Hematopoietic multipotent progenitor cell treated with erythropoietin and hydrocortisone succinate and interleukin-3 and kit ligand, for 8 days (in vitro differentiated cells): Measurements from ENCODE around the gene UGT1A1.

Experiments used
- DNase-seq: peaks from one replicate; pipeline ENCODE4 v3.0.0-alpha.2; 2015

UGT1A1 gene

DNA sequence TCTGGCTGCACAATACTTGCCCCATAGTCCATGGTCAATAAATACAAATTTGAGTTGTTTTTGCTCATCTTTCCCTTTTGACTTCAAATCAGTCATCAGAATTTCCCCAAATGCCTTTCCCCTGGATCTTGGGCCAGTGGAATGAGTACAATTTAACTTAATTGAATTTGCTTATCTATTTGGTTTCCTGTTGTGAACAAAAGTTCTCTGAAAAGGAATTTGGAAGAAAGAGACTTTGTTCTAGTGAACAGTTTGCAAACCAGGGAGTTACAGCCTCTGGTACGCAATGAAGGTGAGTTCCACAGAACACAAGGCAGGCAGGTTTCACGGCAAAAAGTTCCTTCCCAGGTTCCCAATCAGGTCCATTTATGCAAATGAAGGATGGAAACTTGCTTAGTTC is 1.2 kb upstream of the UGT1A1 start:
- no peak for DNase-seq

DNA sequence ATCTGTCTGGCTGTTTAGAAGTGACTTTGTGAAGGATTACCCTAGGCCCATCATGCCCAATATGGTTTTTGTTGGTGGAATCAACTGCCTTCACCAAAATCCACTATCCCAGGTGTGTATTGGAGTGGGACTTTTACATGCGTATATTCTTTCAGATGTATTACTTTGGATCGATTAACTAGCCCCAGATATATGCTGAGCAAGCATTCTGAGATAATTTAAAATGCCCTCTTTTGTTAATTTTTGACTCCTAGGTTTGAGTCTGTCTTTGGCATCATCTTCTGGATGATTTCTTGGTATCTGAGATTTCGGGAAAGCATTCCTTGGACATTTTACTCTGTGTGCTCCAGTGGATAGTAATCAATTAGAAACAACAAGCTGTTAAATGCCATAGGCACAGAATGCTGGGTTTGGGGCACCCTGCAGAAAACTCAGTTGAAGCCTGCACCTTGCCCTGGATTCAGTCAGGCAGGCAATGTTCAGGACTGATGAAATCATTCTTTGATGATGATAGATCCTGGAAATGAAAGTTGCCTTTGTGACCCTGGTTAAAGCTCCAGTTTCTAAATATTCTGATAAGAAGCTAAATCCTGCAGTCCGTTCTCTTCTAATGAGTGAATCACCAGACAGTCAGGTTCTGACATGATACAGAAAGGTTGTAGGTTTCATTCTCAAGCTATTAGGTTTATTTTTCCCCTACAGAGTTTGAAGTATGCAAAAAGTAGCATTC is 1.1 kb downstream of the UGT1A1 start:
- DNase-seq = no peak

DNA sequence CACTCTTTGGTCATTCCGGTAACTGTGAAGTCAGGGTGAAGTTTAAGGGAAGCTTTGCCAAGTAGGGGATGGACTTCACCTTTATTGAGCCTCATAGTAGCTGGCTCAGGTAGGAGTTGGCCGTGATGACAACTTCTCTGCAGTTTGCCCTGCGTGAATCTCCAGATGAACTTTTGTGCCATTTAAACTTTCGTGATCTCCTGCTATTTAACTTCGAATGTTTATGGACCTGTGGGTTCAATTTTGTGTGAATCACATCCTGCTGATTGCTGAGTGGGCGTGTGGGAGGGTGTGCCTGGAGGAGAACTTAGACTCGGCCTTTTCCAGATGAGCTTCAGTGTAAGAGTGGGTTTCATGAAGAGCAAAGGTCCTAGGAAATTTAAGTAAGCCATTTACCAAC is 4.2 kb downstream of the UGT1A1 start:
- no peak for DNase-seq

DNA sequence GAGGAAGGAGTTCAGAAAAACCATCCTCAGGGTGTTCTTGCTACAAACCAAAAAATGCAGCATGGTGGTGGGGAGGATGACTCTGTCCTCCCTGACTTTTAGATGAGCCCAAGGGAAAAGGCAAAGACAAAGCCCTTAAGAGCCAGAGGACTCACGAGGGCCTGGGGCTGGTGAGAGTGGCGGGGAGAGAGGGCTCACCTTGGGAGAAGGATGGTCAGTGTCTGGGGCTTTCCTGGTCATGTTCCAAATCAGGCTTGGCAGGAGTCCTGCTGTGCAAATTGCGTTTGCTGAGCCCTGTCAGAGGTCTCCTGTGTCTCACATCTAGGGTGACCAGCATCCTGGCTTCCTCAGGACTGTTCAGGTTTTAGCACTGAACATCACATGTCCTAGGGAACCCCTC is 4.7 kb downstream of the UGT1A1 start:
- no peak for DNase-seq

DNA sequence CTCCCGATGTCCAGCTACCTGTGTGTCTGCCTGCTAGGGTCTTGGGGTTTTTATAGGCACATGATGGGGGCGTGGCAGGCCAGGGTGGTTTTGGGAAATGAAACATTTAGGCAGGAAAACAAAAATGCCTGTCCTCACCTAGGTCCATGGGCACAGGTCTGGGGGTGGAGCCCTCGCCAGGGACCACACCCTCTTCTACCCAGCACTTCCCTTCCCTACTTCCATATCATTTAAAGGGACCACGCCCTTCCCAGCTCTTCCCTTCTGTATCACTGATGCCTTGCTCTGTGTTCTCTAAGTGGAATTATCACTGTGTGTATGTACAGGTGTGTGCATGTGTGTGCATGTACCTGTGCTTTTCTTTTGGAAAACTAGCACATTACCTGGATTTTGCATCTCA is 6.3 kb downstream of the UGT1A1 start:
- no peak for DNase-seq

DNA sequence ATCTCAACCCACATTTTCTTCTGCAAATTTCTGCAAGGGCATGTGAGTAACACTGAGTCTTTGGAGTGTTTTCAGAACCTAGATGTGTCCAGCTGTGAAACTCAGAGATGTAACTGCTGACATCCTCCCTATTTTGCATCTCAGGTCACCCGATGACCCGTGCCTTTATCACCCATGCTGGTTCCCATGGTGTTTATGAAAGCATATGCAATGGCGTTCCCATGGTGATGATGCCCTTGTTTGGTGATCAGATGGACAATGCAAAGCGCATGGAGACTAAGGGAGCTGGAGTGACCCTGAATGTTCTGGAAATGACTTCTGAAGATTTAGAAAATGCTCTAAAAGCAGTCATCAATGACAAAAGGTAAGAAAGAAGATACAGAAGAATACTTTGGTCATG is 8.0 kb downstream of the UGT1A1 start:
- no peak for DNase-seq

DNA sequence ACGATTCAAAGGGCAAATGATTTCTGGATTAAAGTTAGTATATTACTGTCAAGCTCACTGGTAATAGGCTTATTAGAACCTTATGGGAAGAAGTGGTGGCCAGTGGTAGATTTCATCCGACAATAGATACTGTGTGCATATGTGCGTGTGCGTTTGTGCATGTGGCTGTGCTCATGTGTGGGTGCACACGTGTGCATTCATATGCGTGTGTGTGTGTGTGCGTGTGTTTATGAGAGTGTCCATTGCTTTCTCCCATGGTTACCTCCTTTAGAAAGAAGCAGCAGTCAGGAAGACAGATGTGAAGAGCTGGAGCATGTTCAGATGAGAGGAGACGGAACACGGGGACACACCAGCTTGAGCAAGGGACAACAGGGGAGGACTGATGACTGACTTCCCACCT is 9.2 kb downstream of the UGT1A1 start:
- no peak for DNase-seq

DNA sequence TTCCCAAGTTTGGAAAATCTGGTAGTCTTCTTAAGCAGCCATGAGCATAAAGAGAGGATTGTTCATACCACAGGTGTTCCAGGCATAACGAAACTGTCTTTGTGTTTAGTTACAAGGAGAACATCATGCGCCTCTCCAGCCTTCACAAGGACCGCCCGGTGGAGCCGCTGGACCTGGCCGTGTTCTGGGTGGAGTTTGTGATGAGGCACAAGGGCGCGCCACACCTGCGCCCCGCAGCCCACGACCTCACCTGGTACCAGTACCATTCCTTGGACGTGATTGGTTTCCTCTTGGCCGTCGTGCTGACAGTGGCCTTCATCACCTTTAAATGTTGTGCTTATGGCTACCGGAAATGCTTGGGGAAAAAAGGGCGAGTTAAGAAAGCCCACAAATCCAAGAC is 12.1 kb downstream of the UGT1A1 start:
- DNase-seq = no peak

DNA sequence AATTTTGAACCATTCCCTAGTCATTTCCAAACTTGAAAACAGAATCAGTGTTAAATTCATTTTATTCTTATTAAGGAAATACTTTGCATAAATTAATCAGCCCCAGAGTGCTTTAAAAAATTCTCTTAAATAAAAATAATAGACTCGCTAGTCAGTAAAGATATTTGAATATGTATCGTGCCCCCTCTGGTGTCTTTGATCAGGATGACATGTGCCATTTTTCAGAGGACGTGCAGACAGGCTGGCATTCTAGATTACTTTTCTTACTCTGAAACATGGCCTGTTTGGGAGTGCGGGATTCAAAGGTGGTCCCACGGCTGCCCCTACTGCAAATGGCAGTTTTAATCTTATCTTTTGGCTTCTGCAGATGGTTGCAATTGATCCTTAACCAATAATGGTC is 12.5 kb downstream of the UGT1A1 start:
- no peak for DNase-seq

DNA sequence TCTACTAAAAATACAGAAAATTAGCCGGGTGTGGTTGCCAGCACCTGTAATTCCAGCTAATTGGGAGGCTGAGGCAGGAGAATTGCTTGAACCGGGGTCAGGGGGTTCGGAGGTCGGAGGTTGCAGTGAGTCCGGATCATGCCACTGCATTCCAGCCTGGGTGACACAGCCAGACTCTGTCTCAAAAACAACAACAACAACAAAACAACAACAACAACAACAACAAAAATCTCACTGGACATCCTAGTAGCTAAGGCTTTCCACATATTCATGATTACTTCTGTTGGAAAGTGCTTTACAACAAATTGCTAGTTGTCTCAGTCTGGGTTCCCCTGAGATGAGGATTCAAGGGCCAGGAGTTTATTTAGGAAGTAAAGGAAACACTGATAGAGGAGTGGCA is 13.8 kb downstream of the UGT1A1 start:
- no peak for DNase-seq

DNA sequence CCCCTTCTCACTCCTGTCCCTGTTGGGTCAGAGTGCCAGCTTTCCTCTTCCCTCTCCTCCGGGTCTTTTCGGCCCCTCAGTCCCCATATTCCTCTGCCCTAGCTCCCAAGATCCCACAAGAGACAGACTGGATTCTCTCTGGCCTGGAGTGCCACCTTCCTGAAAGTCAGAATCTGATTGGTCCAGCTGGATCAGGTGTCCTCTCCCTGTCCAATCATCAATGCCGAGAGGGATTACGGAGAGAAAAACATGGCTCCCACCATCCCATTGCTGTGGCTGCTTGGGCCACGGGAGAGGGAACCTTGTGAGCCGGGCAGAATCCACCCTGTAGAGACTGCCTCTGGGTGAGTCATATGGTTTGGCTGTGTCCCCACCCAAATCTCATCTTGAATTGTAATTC is 15.3 kb downstream of the UGT1A1 start:
- no peak for DNase-seq

DNA sequence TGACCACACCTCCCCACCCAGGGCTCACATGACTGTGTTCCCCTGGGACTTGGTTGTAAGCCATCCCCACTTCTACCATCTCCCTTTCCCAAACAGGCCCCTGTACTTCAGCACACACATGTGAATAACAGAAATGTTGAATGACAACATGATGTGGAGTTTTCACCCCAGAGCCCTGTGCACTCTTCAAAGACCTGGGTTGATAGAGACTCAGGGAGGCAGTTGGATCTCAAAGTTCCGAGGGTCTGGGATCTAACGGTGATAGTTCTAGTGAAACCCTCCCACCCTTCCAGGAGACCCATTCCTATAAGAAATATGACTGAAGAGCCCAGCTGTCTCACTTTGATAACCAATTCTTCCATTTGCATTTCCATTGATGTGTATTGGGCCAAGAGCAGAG is 18.0 kb downstream of the UGT1A1 start, which contains the start of gene MROH2A:
Gene MROH2A, plus strand, starts transcription at position 301 of the 400 bp plus-strand sequence. CDS start 1,029 bp downstream, outside the sequence.
- DNase-seq = no peak

DNA sequence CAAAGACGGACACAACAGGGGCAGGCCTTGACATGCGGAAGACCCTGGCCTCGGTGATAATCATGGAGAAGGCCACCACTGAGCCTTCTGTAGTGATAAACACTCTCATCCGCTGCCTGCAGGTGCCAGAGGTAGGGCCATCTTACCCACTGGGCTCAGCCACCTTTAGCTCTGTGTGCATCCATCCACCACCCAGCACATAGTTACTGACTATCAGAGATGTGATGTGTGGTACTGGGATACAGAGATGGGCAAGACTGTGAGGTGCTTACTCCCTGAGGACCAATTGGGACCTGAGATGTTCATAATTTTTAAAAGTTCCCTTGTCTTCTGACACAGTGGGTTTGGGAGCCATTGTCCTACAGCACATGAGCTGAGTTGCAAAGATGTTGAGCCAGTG is 19.7 kb downstream of the UGT1A1 start:
- DNase-seq = no peak

DNA sequence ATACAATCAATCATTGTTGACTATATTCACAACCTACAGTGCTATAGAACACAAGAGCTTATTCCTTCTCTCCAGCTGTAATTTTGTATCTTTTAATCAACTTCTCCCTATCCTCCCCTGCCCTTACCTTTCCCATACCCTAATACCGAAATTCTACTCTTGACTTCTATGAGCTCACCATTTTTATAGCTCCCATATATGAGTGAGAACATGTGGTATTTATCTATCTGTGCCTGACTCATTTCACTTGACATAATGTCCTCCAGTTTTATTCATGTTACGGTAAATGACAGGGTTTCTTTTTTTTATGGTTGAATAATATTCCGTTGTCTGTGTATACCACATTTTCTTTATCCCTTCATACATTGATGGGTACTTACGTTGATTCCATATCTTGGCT is 20.7 kb downstream of the UGT1A1 start:
- DNase-seq = no peak

DNA sequence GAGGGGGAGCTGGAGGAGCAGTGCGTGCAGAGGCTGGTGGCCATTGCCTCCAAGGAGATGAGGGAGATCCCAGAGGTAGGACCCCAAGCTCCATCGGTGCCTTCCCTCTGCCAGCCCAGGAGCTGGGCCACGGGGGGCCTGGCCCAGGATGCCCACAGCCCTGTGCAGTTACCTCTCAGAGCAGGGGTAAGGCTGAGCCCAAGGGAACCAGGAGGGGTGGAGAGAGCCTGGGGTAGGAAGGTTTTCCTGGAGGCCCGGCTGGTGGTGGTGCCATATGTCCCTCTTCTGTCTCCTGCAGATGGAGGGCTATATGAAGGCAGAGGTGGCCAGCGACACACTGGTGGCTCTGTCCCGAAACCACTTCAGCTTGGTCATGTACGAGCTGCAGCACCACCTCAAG is 29.5 kb downstream of the UGT1A1 start:
- no peak for DNase-seq

DNA sequence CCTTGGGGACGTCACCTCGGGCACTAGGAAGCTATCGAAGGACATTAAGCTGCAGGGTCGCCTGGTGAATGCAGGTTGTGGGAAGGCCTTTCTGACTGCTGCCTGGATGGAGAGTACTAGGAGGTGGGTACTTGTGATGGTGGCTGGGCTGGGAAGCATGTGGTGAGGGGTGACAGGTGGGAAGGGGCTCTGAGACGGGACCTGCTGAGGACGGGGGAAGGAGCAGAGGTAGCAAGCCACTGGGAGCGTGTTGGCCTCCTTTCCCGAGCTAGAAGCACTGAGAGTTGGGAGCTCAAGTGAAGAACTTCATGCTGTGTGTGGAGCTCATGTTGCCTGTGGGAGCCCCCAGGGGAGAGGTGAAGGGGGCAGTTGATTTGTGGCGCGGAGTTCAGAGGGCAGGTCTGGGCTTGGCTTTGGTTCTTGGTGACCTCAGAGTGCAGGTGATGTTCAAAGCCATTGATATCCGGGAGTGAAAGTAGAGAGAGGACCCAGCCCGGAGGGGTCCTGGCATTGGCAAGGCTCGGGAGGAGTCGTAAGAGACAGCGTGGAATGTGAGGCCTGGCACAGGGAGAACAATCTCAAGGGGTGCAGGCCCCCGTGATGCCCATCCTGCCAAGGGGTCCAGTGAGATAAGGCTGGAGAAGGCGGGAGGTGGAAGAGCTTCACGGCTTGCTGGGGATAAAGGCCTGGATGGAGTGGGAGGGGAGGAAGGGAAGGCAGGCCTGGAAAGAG is 31.2 kb downstream of the UGT1A1 start:
- DNase-seq = no peak

DNA sequence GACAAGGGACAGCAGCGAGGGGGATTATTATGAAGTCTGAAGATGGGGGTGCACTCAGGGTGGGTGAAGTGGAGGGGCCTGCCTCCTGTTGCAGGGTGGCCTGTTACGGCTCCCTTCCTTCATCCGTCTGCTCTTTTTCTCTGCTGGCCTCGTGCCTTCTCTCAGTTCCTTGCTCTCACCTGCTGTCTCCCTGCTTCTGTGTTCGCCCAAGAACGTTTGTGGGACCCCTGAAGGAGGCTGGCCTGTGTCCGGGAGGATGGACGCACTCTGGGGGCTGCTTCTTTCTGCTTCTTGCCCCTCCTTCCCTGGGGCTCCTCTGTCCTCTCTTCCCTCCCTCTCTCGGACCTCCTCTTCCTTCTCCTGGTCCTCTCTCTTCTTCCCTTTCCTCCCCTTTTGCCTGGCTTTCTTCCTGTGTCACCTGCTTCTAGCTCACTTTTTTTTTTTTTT is 31.8 kb downstream of the UGT1A1 start:
- no peak for DNase-seq

DNA sequence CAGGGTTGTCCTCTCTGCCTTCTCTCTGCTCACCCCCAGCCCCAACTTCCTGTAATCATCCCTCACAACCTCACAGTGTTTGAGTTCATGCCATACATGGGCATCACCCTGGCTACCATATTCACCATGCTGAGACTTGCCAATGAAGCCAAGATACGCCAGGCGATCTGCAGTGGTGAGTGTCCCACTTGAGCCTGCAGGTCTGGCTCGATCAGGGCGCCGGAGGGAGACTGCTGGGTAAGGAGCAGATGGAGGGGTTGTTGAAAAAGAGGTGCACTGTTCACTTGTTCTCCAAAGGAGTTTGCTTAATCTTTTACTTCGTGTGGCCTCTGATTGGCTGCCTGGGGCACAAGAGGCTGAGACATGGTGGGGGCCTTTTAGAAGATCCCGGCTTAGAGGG is 32.6 kb downstream of the UGT1A1 start:
- DNase-seq = no peak

DNA sequence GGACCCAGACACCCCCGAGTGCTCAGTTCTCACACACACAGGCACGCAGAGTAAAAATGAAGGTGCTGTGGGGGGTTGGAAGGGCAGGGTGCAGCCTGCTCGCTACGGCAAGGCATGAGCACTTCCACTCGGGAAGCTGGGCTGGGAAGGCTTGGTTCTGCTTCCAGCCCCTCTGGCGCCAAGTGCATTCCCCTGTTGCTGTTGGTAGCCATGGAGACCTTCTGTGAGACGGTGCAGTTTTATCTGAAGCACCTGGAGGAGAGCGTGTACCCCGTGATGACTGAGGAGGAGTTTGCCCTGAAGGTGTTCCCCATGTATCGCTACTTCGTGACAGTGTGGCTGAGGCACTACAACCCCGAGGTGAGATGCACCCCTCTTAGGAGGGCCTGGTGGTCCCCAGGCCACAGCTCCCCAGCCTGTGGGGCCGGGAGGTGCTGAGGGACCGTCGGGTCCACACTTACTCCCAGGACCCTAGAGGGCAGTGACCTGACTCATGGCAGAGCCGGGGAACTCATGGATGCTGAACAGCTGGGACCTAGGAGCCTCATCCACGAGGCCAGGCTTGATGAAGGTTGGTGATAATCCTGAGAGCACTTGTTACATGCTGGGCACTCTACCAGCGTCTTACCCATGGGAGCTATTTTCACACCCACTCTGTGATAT is 33.5 kb downstream of the UGT1A1 start:
- DNase-seq = no peak

DNA sequence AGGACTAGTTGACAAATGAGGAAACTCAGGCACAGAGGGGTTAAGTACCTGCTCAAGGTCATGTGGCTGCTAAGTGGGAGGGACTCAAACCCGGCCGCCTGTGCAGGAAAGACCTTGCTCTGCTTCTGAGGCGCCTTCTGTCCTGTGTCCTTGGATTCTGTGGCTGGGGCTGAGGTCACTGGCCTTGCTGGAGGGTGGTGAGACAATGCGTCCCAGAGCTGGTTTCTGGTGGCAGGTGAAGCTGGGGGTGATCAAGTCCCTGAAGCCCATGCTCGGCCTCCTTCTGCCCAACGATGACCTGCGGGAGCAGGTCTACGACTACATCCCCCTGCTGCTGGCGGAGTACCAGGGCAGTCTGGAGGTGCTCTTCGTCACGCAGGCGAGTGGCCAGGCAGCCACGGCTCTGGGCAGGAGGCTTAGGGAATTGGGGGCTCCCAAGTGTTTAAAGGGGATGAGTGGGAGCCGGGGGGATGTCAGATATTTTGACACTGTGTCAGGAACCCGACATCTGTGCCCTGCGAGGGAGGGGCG is 34.1 kb downstream of the UGT1A1 start:
- DNase-seq = no peak

DNA sequence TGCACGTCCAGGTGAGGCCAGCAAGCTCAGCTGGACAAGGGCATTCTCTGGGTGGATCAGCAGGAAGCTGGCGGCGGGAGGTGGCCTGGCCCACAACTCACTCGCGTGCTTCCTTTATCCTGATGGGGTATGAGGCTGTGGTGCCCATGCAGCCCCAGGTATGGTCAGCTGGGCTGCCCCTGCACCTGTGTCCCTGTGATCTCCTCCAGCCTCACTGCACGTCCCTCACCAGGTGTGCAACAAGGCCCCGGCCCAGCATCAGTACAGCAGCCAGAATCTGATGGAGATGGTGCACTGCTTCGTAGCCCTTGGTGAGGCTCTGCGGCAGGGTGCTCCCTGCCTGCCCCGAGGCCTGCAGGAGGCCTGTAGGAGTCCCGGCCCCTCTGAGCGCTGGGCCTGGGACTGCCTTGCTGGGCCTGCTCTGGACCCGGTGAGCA is 35.7 kb downstream of the UGT1A1 start:
- no peak for DNase-seq

DNA sequence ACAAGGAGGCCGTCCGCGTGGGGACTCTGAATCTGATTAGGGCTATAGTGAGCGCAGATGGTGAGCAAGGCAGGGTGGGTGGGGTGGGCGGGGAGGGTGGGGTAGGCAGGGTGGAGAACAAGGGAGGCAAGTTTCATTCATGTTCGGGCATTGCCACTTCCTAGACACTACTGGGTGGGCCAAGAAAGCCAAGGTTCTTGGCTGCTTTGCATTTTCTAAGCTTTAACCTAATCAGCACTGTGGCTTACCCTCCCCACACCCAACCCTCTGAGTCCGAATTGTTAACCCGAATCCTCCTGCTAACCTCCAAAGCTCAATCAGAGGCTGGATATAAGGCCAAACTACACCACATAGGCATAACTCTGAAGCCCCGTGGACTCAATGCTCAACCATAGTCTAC is 36.2 kb downstream of the UGT1A1 start:
- peak; percentile 20 for DNase-seq

DNA sequence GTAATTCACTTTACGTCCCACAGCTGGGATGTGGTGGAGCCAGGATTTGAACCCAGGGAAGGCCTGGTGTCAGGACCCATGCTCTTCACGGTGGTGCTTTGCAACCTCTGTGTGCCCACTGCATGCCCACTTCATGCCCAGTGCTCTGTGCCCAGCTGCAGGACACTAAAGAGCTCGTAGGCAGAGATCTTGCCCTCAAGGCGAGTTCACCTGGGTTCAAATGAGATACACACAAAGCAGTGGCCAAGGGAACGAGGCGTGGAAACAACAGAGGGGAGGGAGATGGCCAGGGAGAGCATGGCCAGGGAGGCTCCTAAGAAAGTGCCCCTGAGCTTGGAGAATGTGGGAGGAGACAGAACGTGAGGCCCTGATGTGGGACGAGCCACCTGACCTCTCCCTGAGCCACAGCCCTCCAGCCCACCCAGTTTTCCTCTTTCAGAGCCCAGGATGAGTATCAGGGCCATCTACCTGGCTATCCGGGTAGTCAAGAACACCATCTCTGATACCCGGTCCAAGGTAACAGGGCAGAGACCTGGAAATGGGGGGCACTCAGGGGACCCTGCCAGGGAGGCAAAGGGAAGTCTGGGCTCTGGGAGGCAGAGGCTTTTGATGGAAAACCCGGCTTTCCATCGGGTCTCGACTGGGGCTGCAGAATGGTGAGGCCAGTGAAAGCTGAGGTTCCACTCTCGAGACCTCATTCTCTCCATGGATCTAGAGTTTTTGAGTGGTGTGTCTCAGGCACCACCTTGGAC is 38.4 kb downstream of the UGT1A1 start:
- DNase-seq = no peak
